ENCODE measurements around the gene SORCS2.

DNA sequence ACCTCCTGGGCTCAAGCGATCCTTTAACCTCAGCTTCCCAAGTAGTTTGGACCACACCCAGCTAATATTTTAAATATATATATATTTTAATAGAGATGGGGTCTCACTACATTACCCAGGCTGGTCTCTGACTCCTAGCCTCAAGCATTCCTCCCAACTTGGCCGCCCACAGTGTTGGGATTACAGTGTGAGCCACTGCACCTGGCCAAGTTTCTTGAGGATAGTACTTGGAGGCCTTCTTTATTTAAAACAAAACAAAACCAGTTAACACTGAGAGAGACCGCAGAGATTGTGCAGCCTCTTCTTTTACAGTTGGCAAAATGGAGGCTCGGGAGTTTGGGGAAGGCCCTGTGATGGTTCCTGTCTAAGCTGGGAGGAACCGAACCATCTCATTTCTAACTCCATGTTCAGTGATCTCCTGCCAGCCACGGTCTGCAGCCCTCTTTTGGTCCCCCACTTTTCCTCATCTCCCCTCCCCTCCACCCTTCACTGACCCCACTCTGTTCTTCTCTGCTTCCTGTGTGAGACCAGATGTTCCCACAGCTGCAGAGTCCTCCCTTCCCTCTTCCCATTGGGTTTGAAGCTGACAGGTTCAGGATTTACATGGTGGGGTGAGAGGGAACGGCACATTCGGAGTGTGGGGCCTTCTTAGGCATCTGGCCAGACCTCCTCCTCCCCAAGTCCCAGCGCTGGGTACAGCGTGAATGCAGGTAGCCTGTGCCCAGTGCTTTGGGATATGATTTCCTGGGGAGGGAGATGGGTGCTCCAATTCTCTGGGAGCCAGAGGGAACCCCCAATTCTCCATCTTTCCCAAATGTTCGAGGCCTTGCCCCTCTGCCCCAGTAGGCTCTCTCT lies 1.4 kb upstream of the SORCS2 start:
- TF ChIP-seq, protein P1, sequence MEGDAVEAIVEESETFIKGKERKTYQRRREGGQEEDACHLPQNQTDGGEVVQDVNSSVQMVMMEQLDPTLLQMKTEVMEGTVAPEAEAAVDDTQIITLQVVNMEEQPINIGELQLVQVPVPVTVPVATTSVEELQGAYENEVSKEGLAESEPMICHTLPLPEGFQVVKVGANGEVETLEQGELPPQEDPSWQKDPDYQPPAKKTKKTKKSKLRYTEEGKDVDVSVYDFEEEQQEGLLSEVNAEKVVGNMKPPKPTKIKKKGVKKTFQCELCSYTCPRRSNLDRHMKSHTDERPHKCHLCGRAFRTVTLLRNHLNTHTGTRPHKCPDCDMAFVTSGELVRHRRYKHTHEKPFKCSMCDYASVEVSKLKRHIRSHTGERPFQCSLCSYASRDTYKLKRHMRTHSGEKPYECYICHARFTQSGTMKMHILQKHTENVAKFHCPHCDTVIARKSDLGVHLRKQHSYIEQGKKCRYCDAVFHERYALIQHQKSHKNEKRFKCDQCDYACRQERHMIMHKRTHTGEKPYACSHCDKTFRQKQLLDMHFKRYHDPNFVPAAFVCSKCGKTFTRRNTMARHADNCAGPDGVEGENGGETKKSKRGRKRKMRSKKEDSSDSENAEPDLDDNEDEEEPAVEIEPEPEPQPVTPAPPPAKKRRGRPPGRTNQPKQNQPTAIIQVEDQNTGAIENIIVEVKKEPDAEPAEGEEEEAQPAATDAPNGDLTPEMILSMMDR (conservative IDR thresholded peaks at IDR 0.05; ENCODE audit: low read length) = no peak
- no peak for TF ChIP-seq EZH2phosphoT487 (IDR thresholded peaks at IDR 0.05; ENCODE audit: borderline replicate concordance, low read depth, low read length)

All from OCI-LY7 (cell line).